ENCODE results near the gene ACTG1. TPM values are rescaled to one million over a fixed set of nuclear protein-coding genes. Genes with fewer than 3 reads are reported as not detected.

Gene ACTG1
- total RNA-seq, 4 donors from 2014 or later, result 1,168 to 4,304 (median 2,945) TPM

GRCh38 chr17:81479175-81480071, 33.2 kb downstream of the ACTG1 start:
- Histone ChIP-seq H3K27me3 (no peaks in the 10 kb centered on the region), H3K36me3 (no peaks in the 10 kb centered on the region), H3K27ac (no peak overlapping the region), H3K4me1 (peaks cover 23 to 42% of the 10 kb centered on the region in 2 donors), H3K9me3 (no peaks in the 10 kb centered on the region), H3K4me3 (replicated peaks in 1 of 3) (no peak overlapping the region)
- intact Hi-C loops (cut with DNase I), result loop anchor here (5.0 kb wide), 1 partner anchor 82 kb away; the partner anchor contains the start of gene BAHCC1
- DNase-seq, result no peak
- 92 to 95% methylated on average over 19 to 20 of the region's 20 CpGs for WGBS, 2 donors
- TF ChIP-seq POLR2A (IDR thresholded peaks at IDR 0.05) (no peak), CTCF (IDR thresholded peaks at IDR 0.05) (no peak)

GRCh38 chr17:81478119-81478518, 34.5 kb downstream of the ACTG1 start:
- Histone ChIP-seq H3K27me3 (no peaks in the 10 kb centered on the region), H3K4me3 (replicated peaks in 1 of 3) (no peak overlapping the region), H3K27ac (no peak overlapping the region), H3K4me1 (peaks cover 15 to 29% of the 10 kb centered on the region in 2 donors), H3K9me3 (no peaks in the 10 kb centered on the region), H3K36me3 (no peaks in the 10 kb centered on the region)
- DNase-seq, result no peak
- WGBS, 2 donors, result 95 to 96% methylated on average over 20 of the region's 20 CpGs
- TF ChIP-seq CTCF (IDR thresholded peaks at IDR 0.05) (no peak), POLR2A (IDR thresholded peaks at IDR 0.05) (no peak)
- intact Hi-C loops (cut with DNase I), result no loop called here

GRCh38 chr17:81477173-81477572, 35.4 kb downstream of the ACTG1 start:
- DNase-seq, result no peak

GRCh38 chr17:81476635-81477034, 36.0 kb downstream of the ACTG1 start:
- H3K36me3 ChIP-seq, result no peaks in the 10 kb centered on the region
- H3K27me3 ChIP-seq, result no peaks in the 10 kb centered on the region
- no peak overlapping the region for H3K27ac ChIP-seq
- H3K4me3 ChIP-seq (replicated peaks in 1 of 3), result no peak overlapping the region
- TF ChIP-seq CTCF (IDR thresholded peaks at IDR 0.05) (no peak), POLR2A (IDR thresholded peaks at IDR 0.05) (no peak)
- H3K9me3 ChIP-seq, result no peaks in the 10 kb centered on the region
- intact Hi-C loops (cut with DNase I), result no loop called here
- WGBS, 2 donors, result 92 to 95% methylated on average over 6 of the region's 6 CpGs
- H3K4me1 ChIP-seq, result peaks cover 1 to 14% of the 10 kb centered on the region in 2 donors
- DNase-seq, result no peak

More at GRCh38 chr17:81477173-81477572, 35.4 kb downstream of the ACTG1 start:
- no peaks in the 10 kb centered on the region for H3K9me3 ChIP-seq
- no peak for TF ChIP-seq POLR2A (IDR thresholded peaks at IDR 0.05)
- TF ChIP-seq CTCF (IDR thresholded peaks at IDR 0.05), result no peak
- no peaks in the 10 kb centered on the region for H3K36me3 ChIP-seq
- peaks cover 7 to 20% of the 10 kb centered on the region in 2 donors for H3K4me1 ChIP-seq
- 79 to 83% methylated on average over 6 to 7 of the region's 7 CpGs for WGBS, 2 donors
- intact Hi-C loops (cut with DNase I), result no loop called here
- no peaks in the 10 kb centered on the region for H3K27me3 ChIP-seq
- no peak overlapping the region for H3K4me3 ChIP-seq (replicated peaks in 1 of 3)
- H3K27ac ChIP-seq, result no peak overlapping the region

- Histone ChIP-seq H3K27ac (no peak overlapping the region), H3K4me1 (peaks cover 0 to 12% of the 10 kb centered on the region in 2 donors), H3K27me3 (no peaks in the 10 kb centered on the region), H3K36me3 (no peaks in the 10 kb centered on the region), H3K9me3 (no peaks in the 10 kb centered on the region), H3K4me3 (replicated peaks in 1 of 3) (no peak overlapping the region)
- TF ChIP-seq CTCF (IDR thresholded peaks at IDR 0.05) (no peak), POLR2A (IDR thresholded peaks at IDR 0.05) (no peak)
- intact Hi-C loops (cut with DNase I), result no loop called here
- DNase-seq, result no peak
- 92 to 94% methylated on average over 3 to 7 of the region's 7 CpGs for WGBS, 2 donors
Measured at GRCh38 chr17:81476097-81476496, 36.5 kb downstream of the ACTG1 start.

Measured in thyroid gland (tissue), 4 donors.